Central memory CD8-positive, alpha-beta T cell (primary cell): ENCODE results near the gene NAB1.

ENCODE experiments used
- ATAC-seq: fragments of 150-1000 bp; cut with Tn5 transposase; replicated peaks from 2 replicates; pipeline ENCODE4 v1.10.0; 2022; ENCODE audit warnings: mild to moderate bottlenecking, moderate FRiP score, moderate number of reproducible peaks; ENCODE audit not compliant: poor library complexity, severe bottlenecking; ENCODE audit errors: extremely low read depth
- DNase-seq, 2 donors: peaks; one replicate each; pipeline ENCODE4 v3.0.0; 2021; ENCODE audit warnings: low spot score in 2 of 2
- H3K27ac Mint-ChIP-seq: one replicate; pipeline ENCODE4 v1.8.0; 2022; ENCODE audit warnings: low read depth, mild to moderate bottlenecking, moderate library complexity, mixed read lengths
- H3K27me3 Mint-ChIP-seq: one replicate; pipeline ENCODE4 v1.8.0; 2022; ENCODE audit warnings: mixed read lengths
- H3K36me3 Mint-ChIP-seq: one replicate; pipeline ENCODE4 v1.8.0; 2022; ENCODE audit warnings: mild to moderate bottlenecking, moderate library complexity, mixed read lengths; ENCODE audit not compliant: insufficient read depth
- H3K4me1 Mint-ChIP-seq: one replicate; pipeline ENCODE4 v1.8.0; 2022; ENCODE audit warnings: mixed read lengths
- H3K4me3 Mint-ChIP-seq: one replicate; pipeline ENCODE4 v1.8.0; 2022; ENCODE audit warnings: mild to moderate bottlenecking, moderate library complexity, mixed read lengths
- H3K9me3 Mint-ChIP-seq: one replicate; pipeline ENCODE4 v1.8.0; 2022; ENCODE audit warnings: mixed read lengths

The NAB1 gene

DNA sequence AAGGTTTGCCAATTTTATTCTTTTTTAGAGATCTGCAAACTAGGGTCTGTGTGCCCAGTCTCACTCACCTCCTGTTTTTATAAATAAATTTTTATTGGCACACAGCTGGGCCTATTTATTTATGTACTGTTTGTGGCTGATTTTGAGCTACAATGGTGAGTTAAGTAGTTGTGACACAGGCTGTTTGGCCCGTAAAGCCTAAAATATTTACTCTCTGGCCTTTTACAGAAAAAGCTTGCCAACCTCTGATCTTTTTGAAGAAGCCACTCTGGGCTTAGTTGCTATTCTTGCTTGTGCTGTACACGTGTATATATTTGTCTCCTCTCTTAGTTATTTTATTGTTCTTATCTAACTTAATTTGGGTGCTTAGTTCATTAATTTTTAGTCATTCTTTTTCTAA lies 14.5 kb downstream of the NAB1 start:
- DNase-seq (no peak), ATAC-seq (no peak)
- Mint-ChIP-seq H3K4me1 (peaks cover 43% of the 10 kb centered on the region), H3K27me3 (no peaks in the 10 kb centered on the region), H3K4me3 (no peak overlapping the region), H3K9me3 (no peaks in the 10 kb centered on the region), H3K27ac (no peak overlapping the region), H3K36me3 (peaks cover 1% of the 10 kb centered on the region)

DNA sequence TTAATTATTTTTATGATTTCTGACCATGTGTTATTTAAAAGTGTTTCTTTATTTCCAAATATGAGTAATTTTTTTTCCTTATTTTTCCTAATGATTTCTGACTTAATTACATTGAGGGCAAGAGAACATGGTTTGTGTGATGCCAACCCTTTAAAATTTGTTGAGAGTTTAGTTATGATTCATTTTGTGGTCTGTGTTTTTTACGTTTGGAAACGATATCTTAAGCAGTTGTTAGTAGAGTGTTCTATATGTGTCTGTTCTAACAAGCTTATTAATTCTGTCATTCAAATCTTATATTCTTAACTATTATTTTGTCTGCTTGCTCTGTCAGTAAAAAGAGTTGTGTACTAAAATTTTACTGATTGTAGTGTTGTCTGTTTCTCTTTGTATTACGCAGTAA lies 15.0 kb downstream of the NAB1 start:
- Mint-ChIP-seq H3K9me3 (no peaks in the 10 kb centered on the region), H3K4me1 (peaks cover 38% of the 10 kb centered on the region), H3K36me3 (peaks cover 1% of the 10 kb centered on the region), H3K27me3 (no peaks in the 10 kb centered on the region), H3K27ac (peak overlapping the region; percentile 82), H3K4me3 (no peak overlapping the region)
- DNase-seq (no peak), ATAC-seq (no peak)

DNA sequence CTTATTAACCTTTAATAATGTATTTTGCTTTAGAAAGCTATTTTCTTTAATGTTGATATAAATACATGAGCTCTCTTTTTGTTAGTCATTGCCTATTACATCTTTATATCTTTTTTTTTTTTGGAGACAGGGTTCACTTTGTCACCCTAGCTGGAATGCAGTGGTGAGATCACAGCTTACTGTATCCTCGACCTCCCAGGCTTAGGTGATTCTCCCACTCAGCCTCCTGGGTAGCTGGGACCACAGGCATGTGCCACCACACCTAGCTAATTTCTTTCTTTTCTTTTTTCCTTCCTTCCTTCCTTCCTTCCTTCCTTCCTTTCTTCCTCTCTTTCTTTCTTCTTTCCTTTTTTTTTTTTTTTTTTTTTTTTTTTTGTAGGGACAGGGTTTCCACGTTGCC lies 15.4 kb downstream of the NAB1 start:
- Mint-ChIP-seq H3K27me3 (no peaks in the 10 kb centered on the region), H3K36me3 (peaks cover 1% of the 10 kb centered on the region)
- no peak for DNase-seq

DNA sequence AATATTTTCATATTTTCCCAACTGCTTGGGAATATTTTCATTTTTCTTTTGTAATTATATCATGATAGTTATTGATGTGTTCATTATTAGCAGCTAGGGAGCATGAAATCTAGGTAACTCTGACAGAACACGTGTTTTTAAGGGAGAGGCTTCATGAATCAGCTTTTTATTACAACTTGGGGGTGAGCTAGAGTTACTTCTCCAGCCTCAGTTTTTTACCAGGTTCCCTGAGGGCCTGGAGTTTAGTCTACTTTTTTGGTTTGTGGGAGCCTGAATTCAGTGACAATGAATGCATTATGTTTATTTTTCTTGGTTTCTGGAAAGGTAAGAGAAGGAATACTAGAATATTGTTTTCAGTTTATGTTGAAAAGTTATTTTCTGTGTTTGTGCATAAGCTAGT lies 18.0 kb downstream of the NAB1 start:
- no peaks in the 10 kb centered on the region for H3K27me3 Mint-ChIP-seq
- peaks cover 12% of the 10 kb centered on the region for H3K36me3 Mint-ChIP-seq
- H3K9me3 Mint-ChIP-seq = no peaks in the 10 kb centered on the region
- H3K4me3 Mint-ChIP-seq = no peak overlapping the region
- DNase-seq (no peak), ATAC-seq (no peak)
- no peak overlapping the region for H3K27ac Mint-ChIP-seq
- H3K4me1 Mint-ChIP-seq = peaks cover 34% of the 10 kb centered on the region

More for the DNA sequence above, 15.4 kb downstream of the NAB1 start:
- Mint-ChIP-seq H3K4me1 (peaks cover 34% of the 10 kb centered on the region), H3K4me3 (no peak overlapping the region), H3K9me3 (no peaks in the 10 kb centered on the region), H3K27ac (peak overlapping the region; percentile 82)
- no peak for ATAC-seq

DNA sequence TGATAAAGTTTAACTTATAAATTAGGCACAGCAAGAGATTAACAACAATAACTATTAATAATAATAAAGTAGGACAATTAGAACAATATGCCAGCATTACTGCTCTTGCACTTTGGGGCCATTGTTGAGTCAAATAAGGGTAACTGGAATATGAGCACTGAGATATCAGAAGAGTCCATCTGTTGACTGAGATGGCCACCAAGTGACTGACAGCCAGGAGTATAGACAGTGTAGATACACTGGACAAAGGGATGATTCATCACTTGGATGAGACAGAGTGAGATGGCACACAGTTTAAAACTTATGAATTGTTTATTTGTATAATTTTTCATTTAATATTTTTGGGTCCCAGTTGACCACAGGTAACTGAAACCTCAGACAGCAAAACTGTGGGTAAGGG lies 20.0 kb downstream of the NAB1 start:
- Mint-ChIP-seq H3K27ac (no peak overlapping the region), H3K4me3 (no peak overlapping the region), H3K4me1 (peaks cover 24% of the 10 kb centered on the region), H3K27me3 (no peaks in the 10 kb centered on the region), H3K9me3 (no peaks in the 10 kb centered on the region), H3K36me3 (peaks cover 15% of the 10 kb centered on the region)
- DNase-seq (no peak), ATAC-seq (no peak)

DNA sequence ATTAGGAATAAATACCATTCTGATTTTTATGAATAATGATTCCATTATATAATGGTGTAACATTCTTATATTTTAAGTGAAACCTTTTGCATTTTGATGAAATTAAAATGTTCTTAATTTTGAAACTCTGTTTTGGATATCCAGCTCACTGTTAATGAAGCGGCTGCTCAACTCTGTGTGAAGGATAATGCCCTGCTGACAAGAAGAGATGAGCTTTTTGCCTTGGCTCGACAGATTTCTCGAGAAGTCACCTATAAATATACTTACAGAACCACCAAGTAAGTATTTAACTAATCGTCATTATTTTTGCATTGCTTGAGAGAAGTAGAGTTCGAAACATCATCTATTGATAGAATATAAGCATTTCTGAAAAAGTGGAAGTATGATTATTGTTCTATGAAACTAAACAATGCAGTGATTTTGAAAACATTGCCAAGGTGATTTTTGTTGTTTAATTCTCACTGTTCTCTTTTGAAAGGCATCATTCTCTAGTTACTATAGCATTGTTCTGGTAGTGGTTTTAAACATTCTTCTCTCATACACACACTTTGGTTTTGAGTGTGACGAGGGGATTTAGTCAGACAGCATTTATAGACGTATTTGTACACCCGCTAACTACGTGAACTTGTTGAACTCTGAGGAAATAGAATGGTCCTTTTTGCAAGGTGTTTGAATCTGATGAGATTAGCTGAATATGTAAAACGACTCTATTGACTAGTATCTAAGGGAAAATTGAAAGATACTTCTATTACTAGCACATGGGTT lies 21.5 kb downstream of the NAB1 start:
- peaks cover 27% of the 10 kb centered on the region for H3K4me1 Mint-ChIP-seq
- peak overlapping the region; percentile 70 for H3K4me3 Mint-ChIP-seq
- DNase-seq (no peak), ATAC-seq (peak; percentile 91)
- no peaks in the 10 kb centered on the region for H3K9me3 Mint-ChIP-seq
- H3K27ac Mint-ChIP-seq = peak overlapping the region; percentile 82
- H3K36me3 Mint-ChIP-seq = peaks cover 15% of the 10 kb centered on the region
- H3K27me3 Mint-ChIP-seq = no peaks in the 10 kb centered on the region

DNA sequence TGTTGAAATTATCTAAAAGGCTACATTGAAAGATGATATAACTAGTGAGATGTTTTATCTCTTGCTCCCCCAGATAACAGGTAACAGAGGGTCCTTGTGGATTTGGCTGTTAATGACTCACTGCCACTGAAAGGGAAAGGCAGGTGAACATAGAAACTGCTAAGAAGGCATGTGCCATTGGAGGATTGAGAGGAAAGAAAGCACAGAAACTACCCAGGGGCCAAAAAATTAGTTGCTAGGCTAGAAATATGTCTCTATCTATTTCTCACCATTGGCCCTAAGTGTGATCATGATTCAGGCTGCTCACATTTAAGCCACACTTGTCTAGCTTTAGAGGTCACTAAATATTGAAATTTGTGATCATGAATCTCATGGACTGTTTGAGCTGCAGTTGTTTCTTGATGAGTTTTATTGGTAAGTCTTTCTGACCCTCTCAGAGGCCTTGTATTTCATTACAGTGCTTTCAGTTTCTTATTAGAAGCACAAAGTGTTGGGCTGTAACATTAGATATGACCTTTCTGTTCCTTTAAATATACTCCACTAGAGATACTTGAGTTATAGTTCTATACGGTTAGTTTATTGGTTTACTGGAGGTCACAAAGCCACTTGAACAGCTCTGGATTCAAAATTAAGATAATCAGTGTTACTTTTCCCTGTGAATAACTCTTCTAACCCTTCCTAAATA lies 26.2 kb downstream of the NAB1 start:
- Mint-ChIP-seq H3K4me1 (peaks cover 50% of the 10 kb centered on the region), H3K9me3 (no peaks in the 10 kb centered on the region), H3K36me3 (peaks cover 18% of the 10 kb centered on the region), H3K27me3 (no peaks in the 10 kb centered on the region), H3K27ac (peak overlapping the region; percentile 69), H3K4me3 (peak overlapping the region; percentile 21)
- DNase-seq (no peak), ATAC-seq (no peak)

DNA sequence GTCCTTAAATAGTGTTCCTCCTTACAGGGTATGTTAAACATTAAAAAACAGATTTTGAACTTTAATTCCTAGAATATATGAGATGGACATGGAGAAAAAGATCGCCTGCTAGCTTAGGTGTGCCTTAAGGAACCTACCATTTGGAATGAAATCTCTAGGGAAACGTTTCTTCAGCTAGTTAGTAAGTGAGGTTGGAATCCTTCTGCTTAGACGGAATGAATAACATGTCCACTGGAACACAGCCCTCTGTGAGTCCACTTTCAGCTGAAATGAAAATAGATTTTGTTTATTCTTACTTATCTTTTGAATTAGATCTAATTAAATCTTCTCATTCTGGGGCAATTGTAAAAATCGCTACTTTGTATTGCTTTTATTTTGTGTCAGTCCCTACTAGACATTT lies 28.4 kb downstream of the NAB1 start:
- Mint-ChIP-seq H3K27ac (no peak overlapping the region), H3K36me3 (peaks cover 3% of the 10 kb centered on the region), H3K27me3 (no peaks in the 10 kb centered on the region), H3K9me3 (no peaks in the 10 kb centered on the region), H3K4me3 (no peak overlapping the region), H3K4me1 (peaks cover 46% of the 10 kb centered on the region)
- DNase-seq (no peak), ATAC-seq (no peak)

DNA sequence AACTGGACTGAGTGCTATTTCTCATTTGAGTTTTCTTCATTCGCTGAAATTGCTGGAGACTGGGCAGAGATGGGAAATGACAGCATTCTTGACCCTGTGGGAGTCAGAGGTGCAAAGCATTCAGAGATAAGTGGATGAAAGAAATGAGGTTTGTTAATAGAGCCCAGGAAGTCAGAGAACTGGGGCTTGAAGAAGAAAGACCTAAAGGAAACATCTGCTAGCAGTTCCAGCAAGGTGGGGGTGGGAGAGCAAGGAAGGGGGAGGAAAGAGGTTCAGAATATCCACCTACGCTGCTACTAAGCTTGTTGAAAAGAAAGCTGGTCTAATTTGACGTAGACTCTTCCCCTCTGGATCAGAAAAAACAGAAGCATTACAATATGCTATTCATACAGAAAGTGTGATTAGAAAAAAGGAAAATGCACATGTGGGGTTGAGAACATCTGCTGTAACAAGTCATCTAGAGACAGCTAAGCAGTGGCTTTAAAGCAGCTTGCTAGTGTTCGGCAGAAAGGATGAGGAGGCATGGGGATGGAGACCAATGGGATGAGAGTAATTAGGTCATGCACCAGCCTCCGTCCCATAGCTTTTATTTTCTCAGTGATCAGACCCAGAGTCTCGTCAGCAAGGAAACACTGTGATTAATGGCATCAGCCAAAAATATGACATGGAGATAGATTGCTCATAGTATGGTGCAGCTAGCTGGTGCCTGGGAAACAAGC lies 29.7 kb downstream of the NAB1 start:
- H3K9me3 Mint-ChIP-seq = no peaks in the 10 kb centered on the region
- peak overlapping the region; percentile 4 for H3K27ac Mint-ChIP-seq
- no peak for DNase-seq
- peak; percentile 18 for ATAC-seq
- peaks cover 46% of the 10 kb centered on the region for H3K4me1 Mint-ChIP-seq
- peak overlapping the region; percentile 33 for H3K4me3 Mint-ChIP-seq
- H3K27me3 Mint-ChIP-seq = no peaks in the 10 kb centered on the region
- peaks cover 5% of the 10 kb centered on the region for H3K36me3 Mint-ChIP-seq

DNA sequence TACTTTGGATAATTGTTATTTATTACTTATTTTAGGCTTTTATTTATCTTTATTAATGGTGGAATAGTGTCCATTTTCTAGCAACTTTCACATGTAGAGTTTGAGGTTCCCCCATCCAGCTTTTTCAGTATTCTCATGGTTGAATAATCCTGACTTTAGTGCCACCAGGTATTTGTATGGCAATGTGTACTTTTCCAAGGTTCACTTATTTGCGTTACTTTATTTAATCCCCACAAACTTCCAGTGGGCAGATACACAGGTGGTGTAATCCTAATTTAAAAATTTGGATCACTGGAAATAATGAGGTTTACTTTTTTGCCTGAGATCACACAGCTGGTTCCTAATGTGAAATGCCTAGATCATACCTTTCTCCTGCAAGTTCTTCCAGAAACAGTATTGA lies 30.5 kb downstream of the NAB1 start:
- DNase-seq = no peak
- Mint-ChIP-seq H3K4me1 (peaks cover 40% of the 10 kb centered on the region), H3K27me3 (no peaks in the 10 kb centered on the region), H3K36me3 (peaks cover 5% of the 10 kb centered on the region), H3K9me3 (no peaks in the 10 kb centered on the region), H3K27ac (peak overlapping the region; percentile 86), H3K4me3 (no peak overlapping the region)
- ATAC-seq = no peak

DNA sequence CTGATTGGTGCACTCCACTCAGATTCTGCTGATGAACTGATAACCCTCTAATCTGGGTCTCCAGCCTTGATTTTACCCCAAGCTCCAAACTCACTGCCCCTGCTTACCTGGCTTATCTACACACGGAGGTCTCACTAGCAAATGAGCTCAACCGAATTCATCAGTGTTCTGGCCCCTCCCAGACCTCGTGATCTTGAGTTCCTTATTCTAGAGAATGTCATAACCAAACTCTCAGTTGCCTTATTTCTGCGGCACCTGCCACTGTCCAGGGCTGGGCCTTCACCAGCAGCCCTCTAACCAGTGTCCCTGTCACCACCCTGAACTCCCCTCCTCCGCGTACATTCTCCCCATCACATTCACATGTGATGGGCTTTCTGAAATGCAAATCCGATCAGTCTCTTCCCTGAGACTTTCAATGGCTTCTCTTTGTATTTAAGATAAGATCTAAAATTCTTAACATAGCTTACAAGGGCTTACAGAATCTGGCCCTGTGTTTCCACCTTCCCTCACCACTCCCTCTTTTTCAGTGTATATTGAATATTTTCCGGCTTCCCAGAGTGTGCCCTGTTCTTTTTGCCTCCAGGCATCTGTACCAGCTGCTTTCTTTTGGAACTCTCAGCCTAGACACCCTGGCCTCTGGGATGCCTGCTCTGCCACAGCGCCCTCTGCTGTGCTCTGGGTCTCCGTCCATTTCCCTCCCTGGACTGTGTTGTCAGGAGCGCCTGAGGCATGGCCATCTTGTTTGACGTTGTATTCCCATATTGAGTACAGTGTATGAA lies 31.1 kb downstream of the NAB1 start:
- H3K27me3 Mint-ChIP-seq = no peaks in the 10 kb centered on the region
- DNase-seq (peak; percentile 49 to 59), ATAC-seq (peak; percentile 78)
- no peaks in the 10 kb centered on the region for H3K9me3 Mint-ChIP-seq
- H3K4me1 Mint-ChIP-seq = peaks cover 34% of the 10 kb centered on the region
- H3K27ac Mint-ChIP-seq = peak overlapping the region; percentile 86
- H3K36me3 Mint-ChIP-seq = peaks cover 7% of the 10 kb centered on the region
- peak overlapping the region; percentile 19 for H3K4me3 Mint-ChIP-seq

DNA sequence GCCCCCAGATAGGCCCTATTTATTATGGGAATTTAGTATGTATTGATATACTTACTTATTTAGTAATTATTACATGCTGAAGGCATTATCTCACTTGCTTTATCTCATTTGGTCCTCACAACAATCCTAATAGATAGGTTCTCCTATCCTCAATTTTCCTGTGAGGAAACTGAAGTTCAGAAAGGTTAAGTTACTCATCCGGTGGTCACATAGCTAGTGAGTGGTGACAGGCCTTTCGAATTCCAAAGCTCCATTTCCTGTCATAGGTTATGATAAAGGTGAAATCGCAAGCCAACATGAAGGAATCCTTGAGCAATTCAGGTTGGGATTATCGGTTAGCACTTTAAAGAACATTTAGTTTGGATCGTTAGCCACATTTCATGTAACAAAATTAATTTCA lies 33.3 kb downstream of the NAB1 start:
- no peaks in the 10 kb centered on the region for H3K27me3 Mint-ChIP-seq

More for the DNA sequence above, 33.3 kb downstream of the NAB1 start:
- no peaks in the 10 kb centered on the region for H3K9me3 Mint-ChIP-seq
- no peak for DNase-seq
- no peak for ATAC-seq
- no peak overlapping the region for H3K27ac Mint-ChIP-seq
- no peak overlapping the region for H3K4me3 Mint-ChIP-seq
- peaks cover 16% of the 10 kb centered on the region for H3K36me3 Mint-ChIP-seq
- peaks cover 22% of the 10 kb centered on the region for H3K4me1 Mint-ChIP-seq
